ENCODE measurements around the gene NELL1. TPM values are rescaled to one million over a fixed set of nuclear protein-coding genes. Genes with fewer than 3 reads are reported as not detected.

NELL1 gene
- total RNA-seq, 2 donors from 2014 or later = 0.09 to 0.11 TPM

DNA sequence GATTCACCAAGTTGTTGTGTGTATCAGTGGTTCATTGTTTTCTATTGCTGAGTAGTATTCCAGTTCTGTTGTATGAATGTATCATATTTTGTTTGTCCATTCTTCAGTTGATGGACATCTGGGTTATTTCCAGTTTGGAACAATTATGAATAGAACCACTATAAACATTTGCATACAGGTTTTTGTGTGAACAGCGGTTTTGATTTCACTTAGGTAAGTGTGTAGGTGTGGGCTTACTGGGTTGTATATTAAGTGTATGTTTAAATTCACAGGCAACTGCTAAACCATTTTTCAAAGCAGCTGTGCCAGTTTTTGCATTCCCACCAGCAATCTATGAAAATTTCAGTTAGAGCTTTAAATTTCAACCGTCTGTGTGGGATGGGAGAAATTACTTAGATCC lies 217.8 kb downstream of the NELL1 start:
- H3K27ac ChIP-seq (ENCODE audit: low read depth, low read length) = no peak overlapping the region
- no peak for DNase-seq
- WGBS, 2 experiments (ENCODE audit: insufficient coverage in 1 of 2, insufficient read length in 1 of 2) = 100% methylated on average over 2 of the region's 2 CpGs; no CpG with 5 or more reads in 1 of the 2 experiments
- peaks cover 34% of the 10 kb centered on the region for H3K27me3 ChIP-seq (ENCODE audit: control insufficient read depth, insufficient read depth, low read length, poor library complexity, severe bottlenecking)
- no peak overlapping the region for H3K9ac ChIP-seq (ENCODE audit: extremely low read depth, low read length, poor library complexity, severe bottlenecking)
- TF ChIP-seq, protein P1, sequence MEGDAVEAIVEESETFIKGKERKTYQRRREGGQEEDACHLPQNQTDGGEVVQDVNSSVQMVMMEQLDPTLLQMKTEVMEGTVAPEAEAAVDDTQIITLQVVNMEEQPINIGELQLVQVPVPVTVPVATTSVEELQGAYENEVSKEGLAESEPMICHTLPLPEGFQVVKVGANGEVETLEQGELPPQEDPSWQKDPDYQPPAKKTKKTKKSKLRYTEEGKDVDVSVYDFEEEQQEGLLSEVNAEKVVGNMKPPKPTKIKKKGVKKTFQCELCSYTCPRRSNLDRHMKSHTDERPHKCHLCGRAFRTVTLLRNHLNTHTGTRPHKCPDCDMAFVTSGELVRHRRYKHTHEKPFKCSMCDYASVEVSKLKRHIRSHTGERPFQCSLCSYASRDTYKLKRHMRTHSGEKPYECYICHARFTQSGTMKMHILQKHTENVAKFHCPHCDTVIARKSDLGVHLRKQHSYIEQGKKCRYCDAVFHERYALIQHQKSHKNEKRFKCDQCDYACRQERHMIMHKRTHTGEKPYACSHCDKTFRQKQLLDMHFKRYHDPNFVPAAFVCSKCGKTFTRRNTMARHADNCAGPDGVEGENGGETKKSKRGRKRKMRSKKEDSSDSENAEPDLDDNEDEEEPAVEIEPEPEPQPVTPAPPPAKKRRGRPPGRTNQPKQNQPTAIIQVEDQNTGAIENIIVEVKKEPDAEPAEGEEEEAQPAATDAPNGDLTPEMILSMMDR (conservative IDR thresholded peaks at IDR 0.05) = no peak
- no peaks in the 10 kb centered on the region for H3K4me1 ChIP-seq (ENCODE audit: control insufficient read depth, insufficient read depth, low read length)
- no peaks in the 10 kb centered on the region for H3K36me3 ChIP-seq (ENCODE audit: control insufficient read depth, insufficient read depth, low read length)
- H3K9me3 ChIP-seq (ENCODE audit: control insufficient read depth, low read length) = no peaks in the 10 kb centered on the region
- no peaks in the 10 kb centered on the region for H3K4me1 Mint-ChIP-seq
- no peak overlapping the region for H3K4me3 Mint-ChIP-seq
- no peaks in the 10 kb centered on the region for H3K36me3 Mint-ChIP-seq (ENCODE audit: low read depth)
- no peaks in the 10 kb centered on the region for H3K9me3 Mint-ChIP-seq
- H3K4me3 ChIP-seq (ENCODE audit: low read length) = no peak overlapping the region
- H3K27ac Mint-ChIP-seq = no peak overlapping the region
- peaks cover 45% of the 10 kb centered on the region for H3K27me3 Mint-ChIP-seq (ENCODE audit: insufficient read depth)

DNA sequence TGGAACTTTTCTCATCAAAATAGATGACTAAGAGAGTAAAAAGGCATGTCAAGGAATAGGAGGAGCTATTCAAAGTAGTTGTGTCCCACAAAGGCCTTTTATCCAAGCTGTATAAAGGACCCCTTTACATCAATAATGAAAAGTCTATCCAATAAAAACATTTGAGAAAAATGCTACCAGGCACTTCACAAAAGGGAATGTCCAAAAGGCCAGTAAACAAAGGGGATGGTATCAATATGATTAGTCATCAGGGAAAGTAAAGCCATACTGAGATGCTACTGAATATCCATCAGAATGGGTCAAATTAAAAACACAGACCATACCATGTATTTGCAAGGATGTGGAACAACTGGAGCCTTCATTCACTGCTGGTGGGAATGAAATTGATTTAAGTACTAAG lies 224.9 kb downstream of the NELL1 start:
- peaks cover 2% of the 10 kb centered on the region for H3K9me3 Mint-ChIP-seq
- H3K27ac Mint-ChIP-seq = no peak overlapping the region
- H3K36me3 Mint-ChIP-seq (ENCODE audit: low read depth) = no peaks in the 10 kb centered on the region
- no peaks in the 10 kb centered on the region for H3K4me1 Mint-ChIP-seq
- TF ChIP-seq, protein P1 (conservative IDR thresholded peaks at IDR 0.05) = no peak
- H3K27me3 Mint-ChIP-seq (ENCODE audit: insufficient read depth) = peaks cover 7% of the 10 kb centered on the region
- no peaks in the 10 kb centered on the region for H3K4me1 ChIP-seq (ENCODE audit: control insufficient read depth, insufficient read depth, low read length)
- H3K27me3 ChIP-seq (ENCODE audit: control insufficient read depth, insufficient read depth, low read length, poor library complexity, severe bottlenecking) = no peaks in the 10 kb centered on the region
- H3K9ac ChIP-seq (ENCODE audit: extremely low read depth, low read length, poor library complexity, severe bottlenecking) = no peak overlapping the region
- H3K9me3 ChIP-seq (ENCODE audit: control insufficient read depth, low read length) = no peaks in the 10 kb centered on the region
- no peak for DNase-seq
- H3K4me3 ChIP-seq (ENCODE audit: low read length) = no peak overlapping the region
- no peak overlapping the region for H3K27ac ChIP-seq (ENCODE audit: low read depth, low read length)
- no peak overlapping the region for H3K4me3 Mint-ChIP-seq
- H3K36me3 ChIP-seq (ENCODE audit: control insufficient read depth, insufficient read depth, low read length) = no peaks in the 10 kb centered on the region

DNA sequence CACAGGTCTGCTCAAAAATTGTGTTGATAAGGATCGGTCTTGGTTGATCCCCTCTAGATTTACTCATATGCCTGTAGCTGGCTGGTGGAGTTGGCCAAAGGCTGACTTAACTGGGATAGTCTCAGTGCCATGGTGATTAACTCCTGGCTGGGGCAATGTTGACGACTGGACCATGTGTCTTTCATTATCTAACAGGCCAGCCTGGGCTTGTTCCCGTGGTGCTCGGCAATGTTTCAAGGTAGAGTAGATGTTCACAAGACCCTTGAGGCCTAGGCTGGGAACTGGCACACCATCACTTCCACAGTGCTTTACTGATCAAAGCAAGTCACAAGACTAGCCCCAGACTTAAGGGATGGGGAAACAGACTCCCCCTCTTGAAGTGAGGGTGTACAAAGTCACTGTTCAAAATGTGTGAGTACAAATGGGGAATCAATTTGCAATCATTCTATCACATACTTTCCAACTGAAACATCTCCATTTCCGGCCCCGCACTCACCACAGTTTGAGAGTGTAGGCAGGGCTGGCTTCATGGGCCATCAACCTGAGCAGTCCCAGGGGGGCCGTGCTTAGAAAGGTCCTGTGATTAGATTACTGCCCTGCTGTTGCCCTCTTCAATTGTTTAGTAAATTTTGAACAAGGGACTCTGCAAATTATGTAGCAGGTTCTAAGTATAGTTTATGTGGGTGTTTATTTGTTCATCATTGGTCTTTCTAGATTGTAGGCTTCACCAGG lies 240.8 kb downstream of the NELL1 start:
- Histone ChIP-seq H3K27ac (ENCODE audit: low read depth, low read length) (no peak overlapping the region), H3K36me3 (ENCODE audit: control insufficient read depth, insufficient read depth, low read length) (no peaks in the 10 kb centered on the region), H3K4me1 (ENCODE audit: control insufficient read depth, insufficient read depth, low read length) (peaks cover 3% of the 10 kb centered on the region), H3K9me3 (ENCODE audit: control insufficient read depth, low read length) (no peaks in the 10 kb centered on the region), H3K9ac (ENCODE audit: extremely low read depth, low read length, poor library complexity, severe bottlenecking) (no peak overlapping the region), H3K4me3 (ENCODE audit: low read length) (no peak overlapping the region), H3K27me3 (ENCODE audit: control insufficient read depth, insufficient read depth, low read length, poor library complexity, severe bottlenecking) (peaks cover 16% of the 10 kb centered on the region)
- Mint-ChIP-seq H3K9me3 (peaks cover 7% of the 10 kb centered on the region), H3K4me3 (no peak overlapping the region), H3K36me3 (ENCODE audit: low read depth) (no peaks in the 10 kb centered on the region), H3K27ac (no peak overlapping the region), H3K27me3 (ENCODE audit: insufficient read depth) (peaks cover 19% of the 10 kb centered on the region), H3K4me1 (peaks cover 20% of the 10 kb centered on the region)
- WGBS, 2 experiments (ENCODE audit: insufficient coverage in 1 of 2, insufficient read length in 1 of 2) = 90 to 94% methylated on average over 2 to 7 of the region's 7 CpGs
- DNase-seq = no peak
- TF ChIP-seq, protein P1 (conservative IDR thresholded peaks at IDR 0.05) = no peak
